Kidney capillary endothelial cell (primary cell): Measurements from ENCODE around the gene NSD2.
"Not testable (repeated sequence)": the region's sequence is repeated elsewhere in the genome, so short reads cannot be mapped to it uniquely, and the experiment has no call there.

ENCODE experiments used
- DNase-seq: peaks from one replicate; pipeline ENCODE4 v3.0.0-alpha.2; 2018; ENCODE audit warnings: low spot score

NSD2 gene

DNA sequence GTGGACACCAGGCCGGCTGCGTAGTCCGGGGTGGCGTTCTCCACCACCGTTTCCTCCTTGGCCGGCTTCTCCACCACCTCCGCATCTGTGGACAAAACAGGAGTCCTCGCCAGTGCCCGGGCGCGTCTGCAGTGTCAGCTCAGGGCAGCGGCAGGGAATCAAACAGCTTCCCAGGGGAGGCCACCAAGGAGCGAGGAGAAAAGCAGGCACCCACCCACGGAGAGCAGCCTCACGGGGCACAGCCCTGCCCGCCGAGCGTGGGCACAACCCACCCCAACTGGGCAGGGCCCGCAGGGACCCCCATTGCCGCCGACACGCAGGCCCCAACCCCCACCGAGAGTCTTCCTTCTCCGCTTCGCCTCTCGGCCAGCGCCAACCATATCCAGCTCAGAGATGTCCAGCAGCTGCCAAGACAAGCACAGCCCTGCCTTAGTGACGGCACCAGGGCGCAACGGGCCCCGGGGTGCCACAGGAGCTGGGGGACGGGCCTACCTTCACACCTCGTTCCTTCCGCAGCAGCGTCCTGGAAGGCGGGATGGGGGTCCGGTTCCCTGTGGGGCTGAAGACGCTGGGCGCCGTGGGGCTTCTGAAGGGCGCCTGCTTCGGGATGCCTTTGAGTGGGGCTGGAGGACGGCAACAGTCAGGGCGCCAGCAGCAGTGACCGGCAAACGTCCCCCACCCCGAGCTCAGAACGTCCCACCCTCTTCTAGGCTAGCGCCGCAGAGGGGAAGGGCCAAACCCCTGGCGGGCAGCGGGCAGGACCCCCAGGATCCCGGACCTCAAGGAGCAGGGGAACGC lies 114.8 kb downstream of the NSD2 start:
- DNase-seq: no peak

DNA sequence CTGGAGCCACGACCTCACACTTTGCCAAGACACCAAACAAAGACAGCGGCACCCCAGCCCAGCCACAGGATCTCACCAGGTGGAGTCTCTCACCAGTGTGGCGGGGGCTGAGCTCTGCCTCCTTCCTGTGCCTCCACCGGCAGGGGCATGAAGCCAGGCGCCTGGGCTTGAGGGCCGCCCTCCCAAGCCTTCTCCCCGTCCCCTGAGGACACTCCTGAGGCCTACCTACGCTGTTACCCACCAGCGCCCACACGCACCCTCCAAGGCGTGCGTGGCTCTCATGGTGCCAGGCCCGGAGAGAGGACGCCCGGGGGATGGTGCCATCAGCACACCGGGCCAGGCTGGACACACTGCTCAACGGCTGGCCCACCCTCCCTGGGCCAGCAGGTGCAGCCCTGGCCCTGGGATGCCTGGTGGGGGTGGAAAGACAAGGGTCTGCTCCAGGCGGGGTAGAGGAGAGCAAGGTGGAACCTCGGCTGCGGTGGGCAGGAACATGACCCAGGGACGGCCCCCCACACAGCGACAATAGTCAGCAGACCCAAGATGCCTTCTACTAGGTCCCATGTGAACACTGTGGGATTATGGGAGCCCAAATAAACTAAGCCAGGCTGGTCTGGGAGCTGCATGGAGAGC lies 115.5 kb downstream of the NSD2 start:
- no peak for DNase-seq

DNA sequence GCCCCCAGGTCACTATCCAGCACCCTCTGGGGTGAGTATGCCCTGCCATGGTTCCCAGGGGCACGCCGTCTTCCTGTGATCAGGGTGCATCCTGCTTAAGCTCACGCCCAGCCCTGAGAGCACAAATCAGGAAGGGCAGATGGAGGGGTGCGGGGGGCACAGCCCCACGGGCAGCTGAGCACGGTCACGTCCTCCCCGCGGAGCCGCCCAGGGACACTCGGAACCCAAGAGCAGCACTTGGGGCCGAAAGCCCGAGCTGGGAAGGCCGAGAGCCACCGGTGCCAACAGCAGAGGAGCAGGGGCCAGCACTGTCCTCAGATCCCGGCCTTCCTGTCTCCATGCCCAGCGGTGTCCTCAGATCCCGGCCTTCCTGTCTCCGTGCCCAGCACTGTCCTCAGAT lies 116.1 kb downstream of the NSD2 start:
- DNase-seq: no peak

DNA sequence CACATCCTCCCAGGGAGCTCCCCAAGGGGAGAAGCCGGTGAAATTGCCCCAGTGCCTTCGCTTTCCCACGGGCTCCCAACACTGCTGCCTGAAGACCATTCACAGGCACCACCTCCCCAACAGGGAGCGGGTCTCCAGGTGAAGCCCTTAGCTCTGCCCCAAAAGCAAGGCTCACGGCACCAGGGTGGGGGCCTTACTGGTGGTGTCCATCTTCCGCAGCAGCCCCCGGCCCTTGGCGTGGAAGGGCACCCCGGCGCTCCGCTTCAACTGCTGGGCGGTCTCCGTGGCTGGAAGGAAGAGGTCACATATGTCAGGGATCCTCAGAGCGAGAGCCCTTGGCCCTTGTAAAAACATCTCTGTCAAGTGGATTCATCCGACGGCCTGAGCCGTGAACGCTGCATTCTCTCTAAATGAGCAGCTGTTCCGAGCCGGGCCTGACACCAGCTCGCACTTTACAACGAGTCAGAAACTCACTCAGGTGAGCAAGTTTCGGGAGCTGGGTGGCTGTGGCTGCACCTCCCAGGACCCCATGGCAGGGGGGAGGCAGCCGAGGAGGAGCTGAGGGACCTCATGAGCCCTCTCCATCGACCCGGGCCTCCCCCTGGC lies 116.6 kb downstream of the NSD2 start:
- no peak for DNase-seq

DNA sequence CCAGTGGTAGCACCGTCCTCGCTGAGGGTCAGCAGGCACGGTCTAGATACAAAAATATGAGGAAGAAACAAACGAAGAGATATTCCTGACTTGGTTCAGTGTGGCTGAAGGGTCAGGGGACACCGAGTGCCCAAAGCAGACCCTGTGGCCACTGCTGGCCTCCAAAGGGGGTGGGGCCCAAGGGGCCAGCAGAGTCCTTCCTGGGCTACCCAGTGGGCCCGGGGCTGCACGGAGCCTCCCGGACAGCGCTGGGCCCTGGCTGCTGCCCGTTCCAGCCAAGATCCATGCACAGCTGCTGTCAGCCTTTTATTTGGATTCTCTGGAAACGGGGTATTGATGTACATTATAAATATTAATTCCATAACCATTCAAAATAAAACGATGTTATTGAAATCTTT lies 117.1 kb downstream of the NSD2 start:
- no peak for DNase-seq

DNA sequence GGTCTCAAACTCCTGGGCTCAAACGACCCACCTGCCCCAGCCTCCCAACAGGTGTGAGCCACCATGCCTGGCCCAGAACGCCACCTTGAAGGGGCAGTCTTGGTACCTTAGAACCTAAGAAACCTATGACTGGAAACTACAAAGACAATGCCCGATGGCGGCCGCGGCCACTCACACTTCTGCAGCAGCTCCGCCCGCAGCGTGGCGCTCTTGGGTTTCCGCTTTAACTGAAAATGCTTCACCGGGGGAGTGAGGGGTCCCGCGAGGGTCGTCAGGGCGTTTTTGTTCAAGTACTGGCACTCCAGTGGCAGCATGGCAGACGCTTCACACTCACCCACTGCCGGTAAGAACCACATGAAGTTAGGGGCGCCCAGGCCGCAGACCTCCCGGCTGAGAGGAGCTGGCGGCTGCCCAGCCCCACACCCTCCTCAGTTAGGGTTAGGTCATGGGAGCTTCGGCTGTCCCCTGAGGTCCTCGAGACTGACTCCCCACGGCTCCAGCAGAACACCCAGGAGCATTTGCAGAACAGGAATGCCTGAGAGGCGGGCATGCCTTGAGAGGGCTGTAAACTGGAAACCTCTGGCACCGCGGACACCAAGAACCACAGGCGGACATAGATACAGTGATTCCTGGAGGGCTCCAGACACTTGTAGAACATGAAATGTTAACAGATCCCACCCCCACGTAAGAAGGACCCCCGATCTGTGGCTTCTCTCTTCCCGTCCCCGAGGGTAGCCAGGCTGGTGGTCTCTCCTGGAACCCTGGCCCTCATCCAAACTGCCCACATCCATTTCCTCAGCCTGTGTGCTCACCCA lies 118.5 kb downstream of the NSD2 start:
- no peak for DNase-seq

DNA sequence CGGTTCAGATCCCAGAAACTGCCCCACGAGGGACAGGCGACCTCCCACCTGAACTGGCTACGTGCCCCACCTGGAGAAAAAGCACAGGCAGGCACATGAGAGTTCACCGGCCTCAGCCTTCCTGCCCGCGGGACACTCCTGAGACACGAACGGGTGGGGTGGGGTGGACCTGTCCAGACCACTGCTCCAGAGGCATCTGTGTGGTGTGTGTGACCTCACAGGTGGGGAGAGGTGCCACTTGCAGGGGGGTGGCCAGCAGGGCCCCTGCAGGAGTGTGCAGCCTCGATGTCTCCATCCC lies 119.1 kb downstream of the NSD2 start:
- no peak for DNase-seq

DNA sequence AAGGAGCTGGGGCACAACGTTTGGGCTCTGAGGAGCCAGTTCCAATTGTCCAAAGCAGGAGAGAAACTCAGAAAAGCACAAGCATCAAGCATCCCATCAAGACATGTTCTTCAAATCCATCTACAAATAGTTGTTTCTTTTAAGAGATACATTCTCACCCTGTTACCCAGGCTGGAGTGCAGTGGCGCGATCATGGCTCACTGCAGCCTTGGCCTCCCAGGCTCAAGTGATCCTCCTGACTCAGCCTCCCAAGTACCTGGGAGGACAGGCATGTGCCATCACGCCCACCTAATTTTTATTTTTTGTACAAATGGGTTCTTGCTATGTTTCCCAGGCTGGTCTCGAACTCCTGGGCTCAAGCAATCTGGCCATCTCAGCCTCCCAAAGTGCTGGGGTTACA lies 119.5 kb downstream of the NSD2 start:
- DNase-seq: no peak

DNA sequence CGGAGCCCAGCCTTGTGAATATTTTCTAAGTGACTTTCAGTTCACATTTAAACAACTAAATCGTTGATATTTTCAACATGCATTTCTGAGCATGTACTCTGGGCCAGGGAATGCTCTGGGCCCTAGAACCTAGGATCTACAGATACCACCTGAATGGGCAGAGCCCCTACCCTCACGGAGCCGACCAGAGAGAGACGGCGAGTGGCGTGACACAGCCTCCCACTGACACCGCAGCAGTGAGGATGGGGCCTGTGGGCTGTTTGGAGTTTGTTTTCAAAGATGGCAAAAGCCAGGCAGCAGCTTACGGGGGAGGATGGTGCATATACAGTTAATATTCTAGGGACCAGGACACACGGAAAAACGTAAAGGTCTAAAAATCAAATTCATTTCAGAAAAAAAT lies 119.9 kb downstream of the NSD2 start:
- no peak for DNase-seq

DNA sequence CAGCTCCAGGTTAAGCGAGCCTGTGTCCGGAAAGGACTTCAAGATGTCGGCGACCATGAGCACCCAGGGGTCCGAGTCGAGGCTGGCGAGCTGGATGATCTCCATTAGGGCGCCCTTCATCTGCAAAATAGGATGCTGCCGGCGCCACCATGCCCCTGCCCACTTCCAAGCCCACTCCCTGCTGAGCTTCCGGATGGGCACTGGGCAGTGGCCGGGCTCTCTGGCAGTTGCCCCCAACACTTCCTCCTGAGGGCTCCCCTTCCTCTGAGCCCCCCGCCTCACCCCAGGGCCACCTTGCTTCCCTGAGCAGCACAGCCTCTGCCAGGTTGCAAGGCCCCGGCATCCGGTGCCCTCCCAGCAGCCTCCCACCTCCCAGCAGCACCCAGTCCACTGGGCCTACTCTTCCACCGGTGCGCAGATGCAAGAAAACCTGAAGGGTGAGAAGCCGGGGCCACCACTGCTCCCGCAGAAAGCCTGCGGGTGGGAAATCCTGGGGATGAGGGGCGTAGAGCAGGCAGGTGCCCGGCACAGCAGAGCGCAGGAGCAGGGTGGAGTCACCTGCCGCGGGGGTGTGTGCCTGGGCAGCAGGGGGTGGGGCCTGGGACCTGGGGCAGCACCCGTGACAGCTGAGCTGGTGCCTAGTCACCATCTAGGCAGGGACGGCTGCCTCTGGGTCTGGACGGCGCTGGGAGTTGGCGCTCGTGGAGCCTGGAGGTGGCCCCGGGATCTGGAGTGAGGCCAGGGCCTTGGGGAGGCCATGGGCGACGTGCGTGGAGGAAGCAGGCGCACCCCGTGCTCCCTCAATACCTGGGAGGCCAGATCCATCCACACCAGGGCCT lies 120.6 kb downstream of the NSD2 start:
- no peak for DNase-seq

DNA sequence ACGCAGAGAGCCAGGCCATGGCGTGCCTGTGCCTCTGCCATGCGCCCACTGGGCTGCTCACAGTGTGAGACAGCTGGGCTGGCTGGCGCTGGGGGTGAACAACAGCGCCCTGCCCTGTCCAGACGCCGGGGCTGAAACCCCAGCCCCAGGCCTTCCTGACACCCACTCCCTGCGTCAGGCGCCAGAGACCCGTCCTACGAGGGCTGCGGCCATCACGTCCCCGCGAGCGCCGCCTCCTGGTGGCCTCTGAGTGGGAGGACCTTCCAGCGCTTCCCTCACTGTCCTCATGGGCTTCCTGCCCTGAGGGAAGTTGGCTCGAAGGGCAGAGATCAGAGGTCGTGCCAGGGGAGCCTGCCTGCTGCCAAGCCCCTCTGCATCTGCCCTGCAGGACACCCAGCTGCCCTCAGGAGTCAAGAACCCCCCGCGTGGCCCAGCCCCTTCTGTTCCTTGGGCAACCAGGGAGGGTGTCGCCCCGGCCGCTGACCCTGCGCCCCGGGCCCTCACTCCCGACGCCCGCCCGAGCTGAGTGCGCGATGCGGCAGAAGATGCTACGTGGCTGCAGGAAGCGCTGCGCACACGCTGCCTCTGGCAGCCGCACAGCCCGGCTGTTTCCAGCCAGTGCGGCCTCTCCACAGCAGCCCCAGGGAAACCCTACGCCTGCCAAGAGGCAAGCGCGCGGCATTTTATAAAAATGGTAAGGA lies 121.4 kb downstream of the NSD2 start:
- DNase-seq: no peak

DNA sequence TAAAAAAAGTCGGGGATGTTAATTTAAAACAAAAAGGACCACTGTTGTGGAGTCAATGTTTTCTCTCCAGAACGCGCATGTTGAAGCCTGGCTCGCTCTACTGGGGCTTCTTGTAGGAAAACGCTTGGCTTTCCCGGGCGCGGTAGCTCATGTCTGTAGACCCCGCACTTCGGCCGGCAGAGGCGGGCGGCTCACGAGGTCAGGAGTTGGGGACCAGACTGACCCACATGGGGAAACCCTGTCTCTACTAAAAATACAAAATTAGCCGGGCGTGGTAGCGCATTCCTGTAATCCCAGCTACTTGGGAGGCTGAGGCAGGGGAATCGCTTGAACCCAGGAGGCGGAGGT lies 122.0 kb downstream of the NSD2 start:
- DNase-seq: no peak

DNA sequence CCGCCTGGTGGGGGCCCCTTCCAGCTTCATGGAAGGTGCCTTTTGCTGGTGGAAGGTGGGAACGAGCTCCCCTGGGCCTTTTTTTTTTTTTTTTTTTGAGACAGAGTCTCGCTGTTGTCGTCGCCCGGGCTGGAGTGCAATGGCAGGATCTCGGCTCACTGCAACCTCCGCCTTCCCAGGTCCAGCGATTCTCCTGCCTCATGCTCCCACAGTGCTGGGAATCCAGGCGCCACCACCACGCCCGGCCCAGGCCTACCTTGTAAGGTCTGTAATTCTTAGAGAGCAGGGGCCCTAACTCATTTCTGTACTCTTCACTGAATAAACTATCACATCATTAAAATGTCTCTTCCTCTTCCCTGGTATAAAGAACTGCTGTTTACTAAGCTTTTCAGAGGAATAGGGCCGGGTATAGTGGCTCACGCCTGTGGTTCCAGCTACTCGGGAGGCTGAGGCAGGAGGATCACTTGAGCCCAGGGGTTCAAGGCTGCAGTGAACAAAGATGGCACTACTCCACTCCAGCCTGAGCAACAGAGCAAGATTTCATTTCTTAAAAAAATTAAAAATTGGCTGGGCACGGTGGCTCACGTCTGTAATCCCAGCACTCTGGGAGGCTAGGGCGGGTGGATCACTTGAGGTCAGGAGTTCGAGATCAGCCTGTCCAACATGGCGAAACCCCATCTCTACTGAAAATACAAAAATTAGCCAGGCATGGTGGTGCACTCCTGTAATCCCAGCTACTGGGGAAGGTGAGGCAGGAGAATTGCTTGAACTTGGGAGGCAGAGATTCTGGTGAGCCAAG lies 122.7 kb downstream of the NSD2 start:
- DNase-seq: not testable (repeated sequence)

DNA sequence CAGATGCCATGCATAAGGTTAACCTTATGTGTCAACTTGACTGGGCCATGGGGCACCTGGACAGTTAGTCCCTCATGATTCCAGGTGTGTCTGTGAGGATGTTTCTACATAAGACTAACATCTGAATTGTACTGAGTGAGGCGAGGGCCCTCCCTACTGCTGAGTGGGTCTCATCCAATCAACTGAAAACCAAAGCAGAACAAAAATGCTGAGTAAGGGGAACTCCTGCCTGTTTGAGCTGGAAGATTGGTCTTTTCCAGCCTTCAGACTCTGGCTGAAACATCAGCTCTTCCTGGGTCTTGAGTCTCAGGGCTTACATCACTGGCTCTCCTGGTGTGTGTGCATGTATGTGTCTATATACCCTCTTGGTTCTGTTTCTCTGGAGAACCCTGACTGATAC lies 123.7 kb downstream of the NSD2 start:
- DNase-seq: no peak

DNA sequence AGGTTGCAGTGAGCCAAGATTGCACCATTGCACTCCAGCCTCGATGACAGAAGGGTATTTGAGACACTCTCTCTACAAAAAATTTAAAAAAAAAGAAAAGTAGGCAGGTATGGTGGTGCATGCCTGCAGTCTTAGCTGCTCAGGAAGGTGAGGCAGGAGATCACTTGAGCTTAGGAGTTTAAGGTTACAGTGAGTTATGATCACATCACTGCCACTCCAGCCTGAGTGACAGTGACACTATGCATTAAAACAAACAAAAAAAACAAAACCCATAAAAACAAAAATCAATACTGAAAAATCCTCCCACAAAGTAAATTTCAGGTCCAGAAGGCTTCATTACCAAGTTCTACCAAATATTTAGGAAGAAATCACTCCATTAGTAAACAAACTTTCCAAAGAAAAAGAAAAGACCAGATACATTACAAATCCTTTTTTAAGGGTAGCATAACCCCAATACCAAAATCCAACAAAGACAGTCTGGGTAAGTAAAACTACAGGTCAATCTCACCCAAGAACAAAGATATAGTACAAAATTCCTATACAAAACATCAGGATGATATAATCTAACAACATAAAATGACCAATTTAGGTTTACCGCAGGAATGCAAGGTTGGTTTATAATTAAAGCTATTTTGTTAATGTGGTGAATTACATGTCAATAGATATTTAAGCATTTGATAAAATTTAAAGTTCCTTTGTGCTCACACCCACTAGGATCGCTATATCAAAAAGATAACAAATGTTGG lies 125.8 kb downstream of the NSD2 start:
- no peak for DNase-seq

DNA sequence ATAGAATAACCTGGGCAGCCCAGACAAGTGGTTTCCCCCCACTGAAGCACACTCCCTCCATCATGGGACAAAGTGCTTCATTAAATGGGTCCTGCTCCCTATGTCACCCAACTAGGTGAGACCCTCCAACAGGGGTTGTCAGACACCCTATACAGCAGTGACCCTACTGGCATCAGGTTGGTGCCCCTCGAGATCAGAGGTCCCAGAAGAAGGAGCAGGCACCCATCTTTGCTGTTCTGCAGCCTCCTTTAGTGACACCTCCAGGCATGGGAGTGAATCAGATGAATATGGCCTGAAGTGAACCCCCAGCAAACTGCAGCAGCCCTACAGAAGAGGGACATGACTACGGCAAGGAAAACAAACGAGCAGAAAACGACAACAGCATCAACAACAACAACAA lies 126.5 kb downstream of the NSD2 start:
- DNase-seq: no peak

DNA sequence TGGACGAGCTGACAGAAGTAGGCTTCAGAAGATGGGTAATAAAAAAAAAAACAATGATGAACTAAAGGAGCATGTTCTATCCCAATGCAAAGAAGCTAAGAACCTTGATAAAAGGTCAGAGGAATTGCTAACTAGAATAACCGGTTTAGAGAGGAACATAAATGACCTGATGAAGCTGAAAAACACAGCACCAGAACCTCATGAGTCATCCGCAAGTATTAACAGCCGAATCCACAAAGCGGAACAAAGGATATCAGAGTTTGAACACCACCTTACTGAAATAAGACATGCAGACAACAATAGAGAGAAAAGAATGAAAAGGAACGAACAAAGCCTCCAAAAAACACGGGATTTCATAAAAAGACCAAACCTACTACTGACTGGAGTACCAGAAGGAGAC lies 127.1 kb downstream of the NSD2 start:
- no peak for DNase-seq

DNA sequence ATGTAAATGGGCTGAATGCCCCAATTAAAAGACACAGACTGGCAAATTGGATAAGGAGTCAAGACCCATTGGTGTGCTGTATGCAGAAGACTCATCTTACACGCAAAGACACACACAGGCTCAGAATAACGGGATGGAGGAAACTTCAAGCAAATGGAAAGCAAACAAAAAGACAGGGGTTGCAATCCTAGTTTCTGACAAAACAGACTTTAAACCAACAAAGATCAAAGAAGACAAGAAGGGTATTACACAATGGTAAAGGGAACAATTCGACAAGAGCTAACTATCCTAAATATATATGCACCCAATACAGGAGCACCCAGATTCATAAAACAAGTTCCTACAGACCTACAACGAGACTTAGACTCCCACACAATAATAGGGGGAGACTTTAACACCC lies 128.1 kb downstream of the NSD2 start:
- not testable (repeated sequence) for DNase-seq

DNA sequence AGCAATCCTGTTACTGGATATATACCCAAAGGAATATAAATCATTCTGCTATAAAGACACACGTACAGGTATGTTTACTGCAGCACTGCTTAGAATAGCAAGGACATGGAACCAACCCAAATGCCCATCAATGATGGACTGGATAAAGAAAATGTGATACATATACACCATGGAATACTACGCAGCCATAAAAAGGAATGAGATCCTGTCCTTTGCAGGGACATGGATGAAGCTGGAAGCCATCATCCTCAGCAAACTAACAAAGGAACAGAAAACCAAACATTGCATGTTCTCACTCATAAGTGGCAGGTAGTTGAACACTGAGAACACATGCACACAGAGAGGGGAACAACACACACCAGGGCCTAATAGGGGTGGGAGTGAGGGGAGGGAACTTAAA lies 132.2 kb downstream of the NSD2 start:
- DNase-seq: not testable (repeated sequence)

DNA sequence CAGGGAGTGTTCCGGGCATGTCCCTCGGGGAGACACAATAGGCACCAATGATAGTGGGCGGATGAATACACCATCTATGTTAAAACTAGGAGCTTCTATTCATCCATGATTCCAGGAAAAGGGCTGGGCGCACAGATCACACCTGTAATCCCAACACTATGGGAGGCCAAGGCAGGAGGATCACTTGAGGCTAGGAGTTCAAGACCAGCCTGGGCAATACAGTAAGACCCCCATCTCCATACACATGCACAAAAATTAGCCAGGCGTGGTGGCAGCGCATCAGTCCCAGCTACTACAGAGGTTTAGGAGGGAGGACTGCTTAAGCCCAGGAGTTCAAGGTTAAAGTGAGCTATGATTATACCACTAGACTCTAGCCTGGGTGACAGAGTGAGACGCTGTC lies 135.2 kb downstream of the NSD2 start:
- no peak for DNase-seq
